Measurements from ENCODE around the gene TSPAN31.
"Not testable (repeated sequence)": the region's sequence is repeated elsewhere in the genome, so short reads cannot be mapped to it uniquely, and the experiment has no call there.

TSPAN31 gene

DNA sequence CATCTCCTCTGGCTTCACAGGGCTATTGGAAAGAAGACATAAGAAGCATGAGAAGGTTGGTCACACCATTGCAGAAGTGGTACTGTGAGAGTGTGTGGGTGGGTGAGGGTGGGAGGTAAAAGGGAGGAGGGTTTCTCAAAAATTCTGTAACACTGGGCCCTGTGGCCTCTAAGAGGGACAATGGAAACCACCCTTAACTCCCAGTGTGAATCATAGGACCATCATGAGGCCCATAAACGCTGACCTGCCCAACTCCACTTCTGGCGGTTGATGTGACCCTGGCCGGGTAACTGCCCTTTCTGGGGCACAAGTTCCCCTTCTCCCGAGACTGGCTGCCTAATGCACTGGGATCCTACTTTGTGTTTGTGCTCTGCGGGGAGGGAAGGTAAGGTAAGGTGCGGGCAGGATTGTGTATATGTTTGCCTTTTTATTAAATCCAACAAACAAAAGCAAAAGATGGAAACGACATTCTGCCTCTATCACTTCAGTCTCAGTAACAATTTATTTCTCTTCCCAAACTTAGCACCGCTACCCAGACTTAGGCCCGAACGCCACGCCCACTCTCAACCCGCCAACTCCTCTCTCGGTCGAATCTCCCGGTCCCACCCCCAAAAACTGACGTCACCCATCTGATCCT, 26.5 kb downstream of the TSPAN31 start:
- TF ChIP-seq POLR2AphosphoS5 (IDR thresholded peaks at IDR 0.05; ENCODE audit: low read depth, low read length) (no peak), POU2F2 (IDR thresholded peaks at IDR 0.05; ENCODE audit: low read depth, low read length) (no peak), PAX5 (IDR thresholded peaks at IDR 0.05; ENCODE audit: insufficient read depth, low read length, severe bottlenecking) (no peak), POLR2A (IDR thresholded peaks at IDR 0.05; ENCODE audit: low read depth, low read length) (no peak), SPI1 (IDR thresholded peaks at IDR 0.05; ENCODE audit: low read depth, low read length) (no peak), TAF1 (IDR thresholded peaks at IDR 0.05; ENCODE audit: low read depth, low read length) (no peak)
- no peak for FAIRE-seq
- peak; percentile 82 for DNase-seq (ENCODE audit: insufficient read length, low spot score)

DNA sequence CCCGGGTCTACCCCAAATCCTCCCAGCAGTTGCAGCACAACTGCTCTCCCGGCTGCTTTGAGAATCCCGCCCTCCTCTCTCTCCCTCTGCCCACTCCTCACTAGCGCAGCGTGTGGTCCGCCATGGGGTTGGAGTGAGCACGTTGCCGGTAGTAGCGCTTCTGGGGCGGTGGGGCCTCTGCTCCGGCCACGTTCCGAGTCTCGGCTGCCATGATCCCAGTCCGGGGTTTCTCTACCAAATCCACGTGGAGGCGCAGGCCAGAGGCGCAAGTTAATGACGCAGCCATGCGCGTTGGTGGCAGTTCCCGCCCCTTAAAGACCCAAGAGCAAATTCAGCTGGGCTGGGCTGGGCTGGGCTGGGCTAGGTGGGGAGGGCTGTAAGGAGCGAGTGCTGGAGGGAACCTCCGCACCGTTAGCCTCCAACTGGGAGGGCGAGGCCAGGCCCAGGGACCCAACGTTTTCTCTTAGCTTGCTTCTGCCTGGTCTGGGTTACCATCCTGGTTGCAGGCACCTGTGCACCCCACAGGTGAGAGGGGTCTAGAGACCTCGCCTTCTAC, 27.1 kb downstream of the TSPAN31 start, which contains the start of gene METTL1:
METTL1 (minus strand) TSS at position 233 of the 556 bp plus-strand sequence; CDS start at position 211, 22 bp downstream.
- FAIRE-seq = peak; percentile 94
- TF ChIP-seq POLR2AphosphoS5 (IDR thresholded peaks at IDR 0.05; ENCODE audit: low read depth, low read length) = peak; percentile 91
- TF ChIP-seq POU2F2 (IDR thresholded peaks at IDR 0.05; ENCODE audit: low read depth, low read length) = peak; percentile 65; the same call in 1 of the 2 replicates
- no peak for TF ChIP-seq SPI1 (IDR thresholded peaks at IDR 0.05; ENCODE audit: low read depth, low read length)
- peak; percentile 60 for TF ChIP-seq PAX5 (IDR thresholded peaks at IDR 0.05; ENCODE audit: insufficient read depth, low read length, severe bottlenecking)
- TF ChIP-seq POLR2A (IDR thresholded peaks at IDR 0.05; ENCODE audit: low read depth, low read length) = peak; percentile 88
- TF ChIP-seq TAF1 (IDR thresholded peaks at IDR 0.05; ENCODE audit: low read depth, low read length) = peak; percentile 91
- DNase-seq (ENCODE audit: insufficient read length, low spot score) = peak; percentile 92

DNA sequence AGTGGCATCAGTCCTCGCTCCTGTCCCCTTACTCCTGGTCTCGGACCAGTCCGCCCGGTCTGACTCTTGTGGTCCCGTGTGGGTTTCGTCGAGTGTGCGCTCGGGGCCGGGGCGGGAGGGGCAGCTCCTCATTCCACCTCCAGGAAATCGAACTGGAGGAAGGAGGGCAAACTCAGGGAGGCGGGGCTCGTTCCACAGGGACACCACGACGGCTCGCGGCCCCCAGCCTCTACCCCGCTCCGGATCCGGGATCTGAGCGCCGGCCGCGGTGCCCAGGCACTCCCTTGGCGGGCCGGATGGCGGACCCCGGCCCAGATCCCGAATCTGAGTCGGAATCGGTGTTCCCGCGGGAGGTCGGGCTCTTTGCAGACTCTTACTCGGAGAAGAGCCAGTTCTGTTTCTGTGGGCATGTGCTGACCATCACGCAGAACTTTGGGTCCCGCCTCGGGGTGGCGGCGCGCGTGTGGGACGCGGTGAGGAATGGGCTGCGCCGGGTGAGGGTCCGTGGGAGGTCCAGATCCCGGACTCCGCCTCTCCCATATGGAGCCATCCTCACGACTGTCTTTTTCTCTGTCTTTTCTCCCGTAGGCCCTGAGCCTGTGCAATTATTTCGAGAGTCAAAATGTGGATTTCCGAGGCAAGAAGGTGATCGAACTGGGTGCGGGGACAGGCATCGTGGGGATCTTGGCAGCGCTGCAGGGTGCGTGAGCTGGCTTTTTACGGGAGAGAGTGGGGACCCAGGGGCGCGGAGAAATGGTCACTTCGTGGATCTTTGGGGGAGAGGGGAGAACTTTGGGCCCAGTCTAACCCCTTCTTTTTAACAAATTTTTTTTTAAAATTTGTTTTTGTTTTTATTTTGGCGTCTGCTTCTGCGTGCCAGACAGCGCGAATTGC, 27.8 kb downstream of the TSPAN31 start, which contains the start of gene EEF1AKMT3:
EEF1AKMT3 (plus strand) TSS at position 186 of the 894 bp plus-strand sequence; CDS start at position 297, 111 bp downstream.
- no peak for TF ChIP-seq POLR2A (IDR thresholded peaks at IDR 0.05; ENCODE audit: low read depth, low read length)
- TF ChIP-seq POLR2AphosphoS5 (IDR thresholded peaks at IDR 0.05; ENCODE audit: low read depth, low read length) = no peak
- no peak for TF ChIP-seq POU2F2 (IDR thresholded peaks at IDR 0.05; ENCODE audit: low read depth, low read length)
- no peak for TF ChIP-seq TAF1 (IDR thresholded peaks at IDR 0.05; ENCODE audit: low read depth, low read length)
- TF ChIP-seq SPI1 (IDR thresholded peaks at IDR 0.05; ENCODE audit: low read depth, low read length) = no peak
- no peak for TF ChIP-seq PAX5 (IDR thresholded peaks at IDR 0.05; ENCODE audit: insufficient read depth, low read length, severe bottlenecking)
- FAIRE-seq = no peak
- no peak for DNase-seq (ENCODE audit: insufficient read length, low spot score)

DNA sequence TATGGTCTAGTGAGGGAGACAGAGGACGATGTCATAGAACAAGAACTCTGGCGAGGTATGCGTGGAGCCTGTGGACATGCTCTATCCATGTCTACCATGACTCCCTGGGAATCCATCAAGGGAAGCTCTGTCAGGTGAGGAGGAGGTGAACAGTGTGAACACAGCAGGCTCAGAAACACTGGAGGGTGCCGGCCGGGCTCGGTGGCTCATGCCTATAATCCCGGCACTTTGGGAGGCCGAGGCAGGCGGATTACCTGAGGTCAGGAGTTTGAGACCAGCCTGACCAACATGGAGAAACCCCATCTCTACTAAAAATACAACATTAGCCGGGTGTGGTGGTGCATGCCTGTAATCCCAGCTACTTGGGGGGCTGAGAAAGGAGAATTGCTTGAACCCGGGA, 29.8 kb downstream of the TSPAN31 start:
- DNase-seq (ENCODE audit: insufficient read length, low spot score) = not testable (repeated sequence)

DNA sequence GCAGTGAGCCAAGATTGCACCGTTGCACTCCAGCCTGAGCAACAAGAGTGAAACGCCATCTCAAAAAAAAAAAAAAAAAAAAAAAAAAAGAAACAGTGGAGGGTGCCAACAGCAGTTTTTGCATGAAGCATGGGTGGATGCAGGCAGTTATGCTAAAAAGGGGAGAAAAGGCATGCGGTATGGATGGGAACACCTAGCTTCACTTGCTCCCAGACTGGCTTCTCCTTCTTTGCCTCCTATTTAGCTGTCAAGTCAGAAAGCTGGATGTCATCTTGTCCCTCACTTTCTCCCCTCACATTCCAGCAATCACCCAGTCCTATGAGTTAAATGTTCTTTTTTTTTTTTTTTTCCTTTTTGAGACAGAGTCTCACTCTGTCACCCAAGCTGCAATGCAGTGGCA, 30.2 kb downstream of the TSPAN31 start:
- DNase-seq (ENCODE audit: insufficient read length, low spot score) = no peak
- no peak for FAIRE-seq
- TF ChIP-seq PAX5 (IDR thresholded peaks at IDR 0.05; ENCODE audit: insufficient read depth, low read length, severe bottlenecking) (no peak), POLR2A (IDR thresholded peaks at IDR 0.05; ENCODE audit: low read depth, low read length) (no peak), TAF1 (IDR thresholded peaks at IDR 0.05; ENCODE audit: low read depth, low read length) (no peak), SPI1 (IDR thresholded peaks at IDR 0.05; ENCODE audit: low read depth, low read length) (no peak), POLR2AphosphoS5 (IDR thresholded peaks at IDR 0.05; ENCODE audit: low read depth, low read length) (no peak), POU2F2 (IDR thresholded peaks at IDR 0.05; ENCODE audit: low read depth, low read length) (no peak)

More for the DNA sequence above, 29.8 kb downstream of the TSPAN31 start:
- not testable (repeated sequence) for FAIRE-seq

DNA sequence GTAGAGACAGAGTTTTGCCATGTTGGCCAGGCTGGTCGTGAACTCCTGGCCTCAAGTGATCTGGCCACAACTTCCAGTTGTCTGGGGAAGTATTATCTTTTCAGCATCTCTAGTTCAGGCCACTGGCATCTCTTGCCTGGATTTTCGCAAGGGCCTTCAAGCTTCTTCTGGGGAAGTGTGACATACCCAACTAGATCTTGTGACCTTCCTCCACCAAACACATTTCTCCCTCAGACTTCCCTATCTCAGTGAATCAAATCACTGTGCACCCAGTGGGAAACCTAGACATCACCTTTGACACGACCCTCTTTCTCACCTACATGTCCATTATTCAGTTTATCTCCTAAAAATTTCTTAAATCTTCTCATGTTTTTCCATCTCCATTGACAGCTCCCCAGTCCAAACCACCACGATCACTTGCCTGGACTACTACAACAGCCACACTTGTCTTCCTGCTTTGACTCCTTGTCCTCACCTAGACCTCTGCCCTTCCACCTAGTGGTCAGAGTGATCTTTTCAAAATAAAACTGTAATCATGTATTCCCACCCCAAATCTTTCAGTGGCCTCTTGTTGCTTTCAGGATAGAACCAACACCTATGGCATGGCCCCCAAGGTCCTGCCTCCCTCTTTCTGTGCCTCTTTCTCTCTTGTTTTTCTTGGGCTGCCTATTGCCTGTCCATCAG, 30.9 kb downstream of the TSPAN31 start:
- no peak for TF ChIP-seq POLR2A (IDR thresholded peaks at IDR 0.05; ENCODE audit: low read depth, low read length)
- FAIRE-seq = no peak
- no peak for DNase-seq (ENCODE audit: insufficient read length, low spot score)

DNA sequence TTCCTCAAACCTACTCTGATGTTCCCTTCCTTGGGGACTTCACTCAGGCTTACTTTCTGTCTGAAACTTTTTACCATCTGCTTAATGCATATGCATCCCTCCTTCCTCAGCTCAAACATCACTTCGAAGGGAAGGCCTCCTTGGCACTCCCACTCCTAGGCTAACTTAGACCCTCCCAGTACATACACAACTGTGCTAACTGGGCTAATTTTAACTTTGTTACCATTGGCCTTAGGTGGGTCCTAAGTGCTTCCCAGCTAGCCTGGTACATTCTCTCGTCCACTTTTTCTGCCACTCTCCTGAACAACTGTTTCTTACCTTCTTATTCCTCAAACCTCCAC, 31.4 kb downstream of the TSPAN31 start:
- FAIRE-seq = no peak
- no peak for DNase-seq (ENCODE audit: insufficient read length, low spot score)
- no peak for TF ChIP-seq POU2F2 (IDR thresholded peaks at IDR 0.05; ENCODE audit: low read depth, low read length)
- TF ChIP-seq PAX5 (IDR thresholded peaks at IDR 0.05; ENCODE audit: insufficient read depth, low read length, severe bottlenecking) = no peak
- TF ChIP-seq POLR2A (IDR thresholded peaks at IDR 0.05; ENCODE audit: low read depth, low read length) = no peak
- no peak for TF ChIP-seq SPI1 (IDR thresholded peaks at IDR 0.05; ENCODE audit: low read depth, low read length)

DNA sequence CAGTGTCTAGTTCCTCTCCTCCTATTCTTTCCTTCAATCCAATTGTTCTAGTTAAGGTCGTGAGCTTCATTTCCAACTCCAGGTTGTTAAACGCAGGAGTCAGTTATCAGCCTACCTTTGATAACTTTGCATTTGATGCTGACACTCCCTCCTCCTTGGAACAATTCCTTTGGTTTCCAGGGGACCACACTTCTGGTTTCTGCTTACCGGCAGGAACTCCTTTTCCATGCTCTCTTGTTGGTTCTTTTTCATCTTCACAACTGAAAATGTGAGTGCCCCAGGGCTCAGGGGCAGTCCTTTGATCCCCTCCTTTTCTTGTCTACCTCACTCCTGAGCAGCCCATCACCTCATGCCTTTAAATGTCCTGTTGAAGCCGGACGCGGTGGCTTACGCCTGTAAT, 32.5 kb downstream of the TSPAN31 start:
- DNase-seq (ENCODE audit: insufficient read length, low spot score) (no peak), FAIRE-seq (no peak)
- no peak for TF ChIP-seq PAX5 (IDR thresholded peaks at IDR 0.05; ENCODE audit: insufficient read depth, low read length, severe bottlenecking)
- TF ChIP-seq TAF1 (IDR thresholded peaks at IDR 0.05; ENCODE audit: low read depth, low read length) = no peak
- no peak for TF ChIP-seq POU2F2 (IDR thresholded peaks at IDR 0.05; ENCODE audit: low read depth, low read length)
- TF ChIP-seq POLR2A (IDR thresholded peaks at IDR 0.05; ENCODE audit: low read depth, low read length) = no peak
- no peak for TF ChIP-seq POLR2AphosphoS5 (IDR thresholded peaks at IDR 0.05; ENCODE audit: low read depth, low read length)
- no peak for TF ChIP-seq SPI1 (IDR thresholded peaks at IDR 0.05; ENCODE audit: low read depth, low read length)

DNA sequence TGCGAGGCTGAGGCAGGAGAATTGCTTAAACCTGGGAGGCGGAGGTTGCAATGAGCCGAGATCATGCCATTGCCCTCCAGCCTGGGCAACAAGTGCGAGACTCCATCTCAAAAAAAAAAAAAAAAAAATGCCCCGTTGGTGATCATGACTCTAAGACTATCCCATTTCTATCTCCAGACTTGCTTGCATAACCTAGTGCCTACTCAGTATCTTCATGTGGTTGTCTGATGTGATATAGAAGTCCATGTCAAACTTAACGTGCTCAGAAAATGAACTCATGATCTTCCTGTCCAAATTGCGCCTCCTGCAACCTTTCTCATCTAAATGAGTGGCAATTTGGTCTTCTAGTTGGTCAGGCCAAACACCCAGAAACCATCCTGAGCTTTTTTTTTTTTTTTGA, 33.1 kb downstream of the TSPAN31 start:
- no peak for FAIRE-seq
- TF ChIP-seq POLR2AphosphoS5 (IDR thresholded peaks at IDR 0.05; ENCODE audit: low read depth, low read length) (no peak), SPI1 (IDR thresholded peaks at IDR 0.05; ENCODE audit: low read depth, low read length) (no peak), TAF1 (IDR thresholded peaks at IDR 0.05; ENCODE audit: low read depth, low read length) (no peak), POU2F2 (IDR thresholded peaks at IDR 0.05; ENCODE audit: low read depth, low read length) (no peak), PAX5 (IDR thresholded peaks at IDR 0.05; ENCODE audit: insufficient read depth, low read length, severe bottlenecking) (no peak), POLR2A (IDR thresholded peaks at IDR 0.05; ENCODE audit: low read depth, low read length) (no peak)
- DNase-seq (ENCODE audit: insufficient read length, low spot score) = no peak
